Stomach smooth muscle (tissue), 2 donors: ENCODE results near the gene HMGXB4.

ENCODE experiments used
- H3K27ac ChIP-seq: one replicate; pipeline ENCODE4 v1.7.0; 2013; ENCODE audit warnings: mild to moderate bottlenecking, low read length, inconsistent platforms
- H3K27me3 ChIP-seq, 2 donors: one replicate each; pipeline ENCODE4 v1.7.0; 2013; ENCODE audit warnings: low read length in 2 of 2; ENCODE audit not compliant: insufficient read depth in 2 of 2, control insufficient read depth in 1 of 2
- H3K36me3 ChIP-seq, 2 donors: one replicate each; pipeline ENCODE4 v1.7.0; 2013; ENCODE audit warnings: low read length in 2 of 2; ENCODE audit not compliant: control insufficient read depth in 2 of 2, insufficient read depth in 2 of 2
- H3K4me1 ChIP-seq: one replicate; pipeline ENCODE4 v1.7.0; 2013; ENCODE audit warnings: low read length; ENCODE audit not compliant: control insufficient read depth, insufficient read depth
- H3K4me3 ChIP-seq, 2 donors: one replicate each; pipeline ENCODE4 v1.7.0; 2013; ENCODE audit warnings: low read length in 2 of 2
- H3K9ac ChIP-seq, 2 donors: one replicate each; pipeline ENCODE4 v1.7.0; 2013; ENCODE audit warnings: low read length in 2 of 2, mild to moderate bottlenecking in 1 of 2
- H3K9me3 ChIP-seq, 2 donors: one replicate each; pipeline ENCODE4 v1.7.0; 2013; ENCODE audit warnings: low read length in 2 of 2; ENCODE audit not compliant: control insufficient read depth in 2 of 2
- donor health status: healthy.
- donor health status: Pancreatic carcinoma.

Gene HMGXB4

DNA sequence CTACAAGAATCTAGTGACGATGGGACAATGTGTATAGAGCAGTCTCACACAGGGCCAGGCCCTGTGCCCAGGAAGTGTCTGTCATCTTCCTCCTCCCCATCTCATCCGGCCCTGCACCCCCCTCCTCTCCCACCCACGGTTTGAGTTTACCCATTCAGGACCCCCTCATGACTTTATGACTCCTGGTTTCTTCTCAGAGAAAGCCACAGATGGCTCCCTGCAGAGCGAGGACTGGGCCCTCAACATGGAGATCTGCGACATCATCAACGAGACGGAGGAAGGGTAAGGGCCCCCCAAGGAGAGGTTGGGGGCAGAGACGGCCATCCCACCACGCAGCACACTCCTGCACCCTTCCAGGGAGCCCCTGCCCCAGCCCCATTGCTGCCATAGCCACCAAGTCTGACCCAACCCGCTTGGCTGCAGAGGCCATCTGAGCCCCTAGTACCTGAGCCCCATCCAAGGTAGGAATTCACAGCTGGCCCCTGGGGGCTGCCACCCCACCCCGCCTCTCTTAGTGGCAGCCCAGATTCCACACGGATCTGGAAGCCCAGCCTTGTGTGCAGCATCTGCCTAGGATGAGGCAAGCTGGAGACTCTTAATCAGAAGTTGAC lies 60.5 kb downstream of the HMGXB4 start:
- Histone ChIP-seq H3K27me3 (no peaks in the 10 kb centered on the region), H3K27ac (no peak overlapping the region), H3K9me3 (no peaks in the 10 kb centered on the region), H3K9ac (no peak overlapping the region), H3K36me3 (peaks cover 20 to 29% of the 10 kb centered on the region in 2 donors), H3K4me1 (peaks cover 25% of the 10 kb centered on the region), H3K4me3 (no peak overlapping the region)

GRCh38 chr22:35318346-35319215 lies 61.3 kb downstream of the HMGXB4 start:
- H3K4me3 ChIP-seq = no peak overlapping the region
- no peak overlapping the region for H3K27ac ChIP-seq
- no peaks in the 10 kb centered on the region for H3K9me3 ChIP-seq
- no peak overlapping the region for H3K9ac ChIP-seq
- no peaks in the 10 kb centered on the region for H3K27me3 ChIP-seq
- peaks cover 25 to 37% of the 10 kb centered on the region in 2 donors for H3K36me3 ChIP-seq
- H3K4me1 ChIP-seq = peaks cover 17% of the 10 kb centered on the region

- Histone ChIP-seq H3K36me3 (peaks cover 30 to 43% of the 10 kb centered on the region in 2 donors), H3K27me3 (no peaks in the 10 kb centered on the region), H3K9ac (no peak overlapping the region), H3K9me3 (no peaks in the 10 kb centered on the region), H3K27ac (no peak overlapping the region), H3K4me1 (peaks cover 10% of the 10 kb centered on the region), H3K4me3 (no peak overlapping the region)
Measured at GRCh38 chr22:35319244-35319985, 62.1 kb downstream of the HMGXB4 start.

- H3K27me3 ChIP-seq = no peaks in the 10 kb centered on the region
Measured at GRCh38 chr22:35322126-35322525, 64.8 kb downstream of the HMGXB4 start.

DNA sequence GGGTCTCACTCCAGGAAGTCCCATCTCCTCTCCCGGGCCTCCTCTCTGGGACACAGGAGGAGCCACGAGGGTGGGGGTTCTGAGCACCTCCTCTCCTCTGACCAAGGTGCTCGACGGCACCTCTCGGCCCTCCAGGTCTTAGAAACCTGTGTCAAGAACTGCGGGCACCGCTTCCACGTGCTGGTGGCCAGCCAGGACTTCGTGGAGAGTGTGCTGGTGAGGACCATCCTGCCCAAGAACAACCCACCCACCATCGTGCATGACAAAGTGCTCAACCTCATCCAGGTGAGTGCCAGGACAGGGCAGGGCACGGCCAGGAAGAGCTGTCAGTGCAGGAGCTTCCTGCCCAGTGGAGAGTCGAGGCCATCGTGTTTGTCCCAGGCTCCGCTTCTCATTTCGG lies 65.6 kb downstream of the HMGXB4 start:
- H3K4me1 ChIP-seq = no peaks in the 10 kb centered on the region
- no peaks in the 10 kb centered on the region for H3K27me3 ChIP-seq
- no peaks in the 10 kb centered on the region for H3K9me3 ChIP-seq
- H3K9ac ChIP-seq = no peak overlapping the region
- no peak overlapping the region for H3K4me3 ChIP-seq
- H3K36me3 ChIP-seq = peaks cover 50 to 65% of the 10 kb centered on the region in 2 donors
- no peak overlapping the region for H3K27ac ChIP-seq

More at GRCh38 chr22:35322126-35322525, 64.8 kb downstream of the HMGXB4 start:
- Histone ChIP-seq H3K36me3 (peaks cover 44 to 58% of the 10 kb centered on the region in 2 donors), H3K27ac (no peak overlapping the region), H3K4me1 (no peaks in the 10 kb centered on the region), H3K9me3 (no peaks in the 10 kb centered on the region), H3K9ac (no peak overlapping the region), H3K4me3 (no peak overlapping the region)

DNA sequence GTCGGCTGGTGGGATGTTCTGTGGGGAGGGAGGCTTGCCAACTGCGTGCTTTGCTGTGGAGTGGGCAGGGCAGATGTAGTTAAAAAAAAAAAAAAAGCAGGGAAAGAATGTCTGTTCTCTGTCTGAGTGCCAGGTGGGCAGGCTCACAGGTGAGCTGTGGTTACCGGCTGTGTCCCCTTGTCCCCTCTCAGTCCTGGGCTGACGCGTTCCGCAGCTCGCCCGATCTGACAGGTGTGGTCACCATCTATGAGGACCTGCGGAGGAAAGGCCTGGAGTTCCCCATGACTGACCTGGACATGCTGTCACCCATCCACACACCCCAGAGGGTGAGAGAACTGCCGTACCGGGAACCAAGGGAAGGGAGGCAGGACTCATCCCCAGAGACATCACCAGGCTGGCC lies 66.0 kb downstream of the HMGXB4 start:
- peaks cover 50 to 65% of the 10 kb centered on the region in 2 donors for H3K36me3 ChIP-seq
- no peaks in the 10 kb centered on the region for H3K9me3 ChIP-seq
- no peak overlapping the region for H3K27ac ChIP-seq
- no peak overlapping the region for H3K4me3 ChIP-seq
- H3K4me1 ChIP-seq = no peaks in the 10 kb centered on the region
- H3K9ac ChIP-seq = no peak overlapping the region
- H3K27me3 ChIP-seq = no peaks in the 10 kb centered on the region

DNA sequence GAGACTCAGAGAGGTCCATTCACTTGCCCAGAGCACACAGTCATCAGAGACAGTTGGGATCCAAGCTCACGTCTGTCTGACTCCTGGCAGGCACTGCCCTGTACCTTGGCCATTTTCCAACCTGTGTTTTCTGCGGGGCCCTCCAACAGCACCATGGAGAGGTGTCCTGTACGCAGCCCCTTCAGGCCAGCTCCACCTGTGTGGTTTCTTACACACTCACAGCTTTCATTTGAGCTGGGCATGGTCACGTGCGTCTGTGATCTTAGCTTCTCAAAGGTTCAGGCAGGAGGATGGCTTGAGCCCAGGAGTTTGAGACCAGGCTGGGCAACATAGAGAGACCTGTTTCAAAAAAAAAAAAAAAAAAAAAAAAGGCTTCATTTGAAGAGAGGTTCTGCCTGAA lies 66.8 kb downstream of the HMGXB4 start:
- H3K27ac ChIP-seq = no peak overlapping the region
- H3K4me3 ChIP-seq = no peak overlapping the region
- no peaks in the 10 kb centered on the region for H3K9me3 ChIP-seq
- peaks cover 46 to 66% of the 10 kb centered on the region in 2 donors for H3K36me3 ChIP-seq
- H3K4me1 ChIP-seq = no peaks in the 10 kb centered on the region
- no peak overlapping the region for H3K9ac ChIP-seq
- H3K27me3 ChIP-seq = no peaks in the 10 kb centered on the region

DNA sequence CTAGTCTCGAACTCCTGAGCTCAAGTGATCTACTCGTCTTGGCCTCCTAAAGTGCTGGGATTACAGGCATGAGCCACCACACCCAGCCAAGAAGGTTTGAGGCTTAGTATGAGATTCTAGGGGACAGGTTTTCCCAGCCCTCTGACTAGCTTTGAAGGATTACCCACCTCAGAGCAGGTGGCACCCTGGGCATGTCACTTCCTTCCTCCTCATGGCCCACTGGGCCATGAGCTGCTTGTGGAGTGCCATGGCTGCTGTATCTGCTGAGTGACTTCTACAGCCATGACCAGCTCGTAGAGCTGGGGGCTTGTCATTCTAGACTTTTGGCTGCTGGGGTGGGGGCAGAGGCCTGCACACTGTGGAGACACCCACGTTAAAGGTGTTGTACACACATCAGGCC lies 67.5 kb downstream of the HMGXB4 start:
- Histone ChIP-seq H3K9me3 (no peaks in the 10 kb centered on the region), H3K4me1 (peaks cover 1% of the 10 kb centered on the region), H3K36me3 (peaks cover 42 to 64% of the 10 kb centered on the region in 2 donors), H3K4me3 (no peak overlapping the region), H3K27ac (no peak overlapping the region), H3K9ac (no peak overlapping the region), H3K27me3 (no peaks in the 10 kb centered on the region)

DNA sequence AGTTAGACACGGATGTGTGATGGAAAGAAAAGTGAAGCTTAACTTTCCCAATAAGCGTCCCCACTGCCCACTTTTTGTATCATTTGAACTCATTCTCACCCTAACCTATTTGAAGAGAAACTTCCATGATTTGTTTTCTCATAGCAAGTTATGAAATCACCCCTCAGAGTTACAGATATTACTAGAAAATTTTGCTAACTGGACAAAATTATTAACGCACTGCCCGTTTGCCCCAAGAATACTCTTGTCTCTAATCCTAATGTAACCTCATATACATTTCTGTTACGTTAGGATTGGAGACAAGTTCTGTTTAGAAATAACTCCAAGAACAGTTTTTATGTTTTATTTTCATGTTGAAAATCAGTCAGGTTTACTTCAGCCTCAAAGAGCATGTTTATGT lies 67.9 kb downstream of the HMGXB4 start:
- no peak overlapping the region for H3K27ac ChIP-seq
- peaks cover 42 to 59% of the 10 kb centered on the region in 2 donors for H3K36me3 ChIP-seq
- no peak overlapping the region for H3K4me3 ChIP-seq
- H3K9me3 ChIP-seq = no peaks in the 10 kb centered on the region
- peaks cover 3% of the 10 kb centered on the region for H3K4me1 ChIP-seq
- H3K27me3 ChIP-seq = no peaks in the 10 kb centered on the region
- H3K9ac ChIP-seq = no peak overlapping the region

GRCh38 chr22:35326854-35327562 lies 69.7 kb downstream of the HMGXB4 start:
- Histone ChIP-seq H3K36me3 (peaks cover 45 to 60% of the 10 kb centered on the region in 2 donors), H3K9me3 (no peaks in the 10 kb centered on the region), H3K9ac (no peak overlapping the region), H3K27me3 (no peaks in the 10 kb centered on the region), H3K4me1 (peaks cover 10% of the 10 kb centered on the region), H3K4me3 (no peak overlapping the region), H3K27ac (no peak overlapping the region)
